Ecto neural progenitor cell (in vitro differentiated cells): Measurements from ENCODE around the gene FCHO2.
"Not testable (repeated sequence)": the region's sequence is repeated elsewhere in the genome, so short reads cannot be mapped to it uniquely, and the experiment has no call there.

ENCODE experiments used
- DNase-seq: peaks from one replicate; pipeline ENCODE4 v3.0.0-alpha.2; 2018; ENCODE audit warnings: low spot score

Gene FCHO2

GRCh38 chr5:72956324-72957140 lies 691 bp downstream of the FCHO2 start:
- DNase-seq = peak; percentile 78

GRCh38 chr5:72957337-72957736 lies 1.5 kb downstream of the FCHO2 start:
- no peak for DNase-seq

GRCh38 chr5:72959257-72959656 lies 3.4 kb downstream of the FCHO2 start:
- DNase-seq = no peak

GRCh38 chr5:72974481-72974880 lies 18.6 kb downstream of the FCHO2 start:
- not testable (repeated sequence) for DNase-seq

- DNase-seq = not testable (repeated sequence)
These were observed 21.0 kb downstream of the FCHO2 start for GRCh38 chr5:72976810-72977209.

GRCh38 chr5:72985719-72986118 lies 29.9 kb downstream of the FCHO2 start:
- DNase-seq = no peak

- no peak for DNase-seq
These were observed 32.9 kb downstream of the FCHO2 start for GRCh38 chr5:72988769-72989168.

GRCh38 chr5:72991394-72991793 lies 35.6 kb downstream of the FCHO2 start:
- no peak for DNase-seq

- DNase-seq = no peak
These were observed 38.7 kb downstream of the FCHO2 start for GRCh38 chr5:72994578-72994977.

GRCh38 chr5:72996632-72997031 lies 40.8 kb downstream of the FCHO2 start:
- no peak for DNase-seq

- no peak for DNase-seq
These were observed 44.1 kb downstream of the FCHO2 start for GRCh38 chr5:72999916-73000315.

GRCh38 chr5:73005886-73006285 lies 50.0 kb downstream of the FCHO2 start:
- DNase-seq = no peak

GRCh38 chr5:73007051-73007450 lies 51.2 kb downstream of the FCHO2 start:
- no peak for DNase-seq

GRCh38 chr5:73008831-73009230 lies 53.0 kb downstream of the FCHO2 start:
- DNase-seq = no peak

- not testable (repeated sequence) for DNase-seq
These were observed 55.8 kb downstream of the FCHO2 start for GRCh38 chr5:73011612-73012011.

- no peak for DNase-seq
These were observed 63.1 kb downstream of the FCHO2 start for GRCh38 chr5:73018892-73019291.

- DNase-seq = no peak
These were observed 63.9 kb downstream of the FCHO2 start for GRCh38 chr5:73019766-73020165.

- no peak for DNase-seq
These were observed 66.8 kb downstream of the FCHO2 start for GRCh38 chr5:73022471-73023169.

GRCh38 chr5:73024946-73025544 lies 69.2 kb downstream of the FCHO2 start:
- not testable (repeated sequence) for DNase-seq

GRCh38 chr5:73027361-73027760 lies 71.5 kb downstream of the FCHO2 start:
- DNase-seq = no peak

GRCh38 chr5:73027816-73028215 lies 72.0 kb downstream of the FCHO2 start:
- no peak for DNase-seq

- no peak for DNase-seq
These were observed 73.3 kb downstream of the FCHO2 start for GRCh38 chr5:73028991-73029595.

GRCh38 chr5:73030531-73030930 lies 74.7 kb downstream of the FCHO2 start:
- DNase-seq = no peak
